GM19193 (cell line): ENCODE measurements around the gene FARSA.

Experiments used
- POLR2A ChIP-seq: IDR thresholded peaks from 4 replicates; pipeline ENCODE4 v1.6.1; 2011; ENCODE audit not compliant: insufficient read depth, insufficient read length; ENCODE audit errors: extremely low read depth

FARSA gene

DNA sequence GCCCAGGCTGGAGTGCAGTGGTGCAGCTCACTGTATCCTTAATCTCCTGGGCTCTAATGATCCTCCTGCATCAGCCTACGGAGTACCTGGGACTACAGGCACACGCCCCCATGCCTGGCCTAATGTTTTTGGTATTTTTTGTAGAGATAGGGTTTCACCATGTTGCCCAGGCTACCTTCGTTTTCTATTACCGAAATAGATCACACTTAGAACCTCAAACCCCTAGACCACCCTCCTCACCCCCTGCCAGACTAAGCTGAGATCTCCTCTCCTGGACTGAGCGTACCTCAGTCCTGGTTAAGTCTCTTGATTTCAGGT is 46.9 kb downstream of the FARSA start:
- no peak for TF ChIP-seq POLR2A

- TF ChIP-seq POLR2A: no peak
Observed at GRCh38 chr19:12885749-12886650, 47.5 kb downstream of the FARSA start.

GRCh38 chr19:12884926-12885748 is 48.4 kb downstream of the FARSA start:
- TF ChIP-seq POLR2A: peak; percentile 34

- TF ChIP-seq POLR2A: no peak
Observed at GRCh38 chr19:12884627-12884925, 48.9 kb downstream of the FARSA start.

- TF ChIP-seq POLR2A: no peak
Observed at GRCh38 chr19:12884202-12884601, 49.3 kb downstream of the FARSA start.

DNA sequence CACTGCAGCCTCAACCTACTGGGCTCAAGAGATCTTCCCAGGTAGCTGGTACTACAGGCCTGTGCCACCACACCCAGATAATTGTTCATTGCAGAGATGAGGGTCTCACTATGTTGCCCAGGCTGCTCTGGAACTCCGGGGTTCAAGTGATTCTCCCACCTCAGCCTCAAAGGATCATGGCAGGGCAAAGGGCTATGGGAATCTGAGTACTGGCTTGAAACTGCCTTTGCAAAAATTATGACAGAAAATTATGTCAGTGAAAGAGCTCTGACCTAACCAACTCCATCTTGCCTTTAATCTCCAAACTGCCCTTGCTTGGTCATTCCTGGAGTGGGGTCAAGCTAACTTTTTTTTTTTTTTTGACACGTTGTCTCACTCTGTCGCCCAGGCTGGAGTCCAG is 50.9 kb downstream of the FARSA start:
- TF ChIP-seq POLR2A: no peak

DNA sequence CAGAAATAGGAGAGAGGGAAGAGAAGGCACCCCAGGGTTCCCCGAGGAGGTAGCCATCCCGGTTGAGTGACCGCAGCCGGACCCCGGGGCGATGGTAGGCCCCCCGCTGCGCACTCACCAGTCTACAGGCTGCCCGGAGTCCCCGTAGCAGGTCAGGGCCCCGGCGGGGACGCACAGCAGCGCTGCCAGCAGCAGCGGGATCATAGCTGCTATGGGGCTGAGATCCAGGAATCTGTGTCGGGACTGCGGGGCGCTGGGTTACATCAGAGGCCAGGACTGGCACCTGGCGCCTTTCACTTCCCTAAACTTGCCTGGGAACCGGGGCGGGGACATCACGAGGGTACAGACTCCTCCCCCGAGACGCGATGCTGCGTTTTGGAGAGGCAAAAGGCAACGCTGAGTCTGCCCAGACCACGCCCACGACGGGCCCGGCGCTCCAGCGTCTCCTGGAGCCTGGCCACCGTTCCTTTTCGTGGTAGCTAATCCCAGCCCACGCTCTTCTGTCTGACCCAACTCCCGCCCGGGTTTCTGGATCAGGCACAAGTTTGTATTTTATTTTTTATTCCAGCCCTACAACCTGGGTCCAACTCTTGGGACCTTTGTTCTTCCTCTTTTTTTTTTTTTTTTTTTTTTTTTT is 52.2 kb downstream of the FARSA start, which contains the start of gene DNASE2:
Gene DNASE2, minus strand, starts transcription at position 278 of the 637 bp plus-strand sequence. Its CDS starts 74 bp downstream, at position 204.
- peak; percentile 84 for TF ChIP-seq POLR2A

GRCh38 chr19:12880551-12881171 is 52.9 kb downstream of the FARSA start:
- TF ChIP-seq POLR2A: no peak

DNA sequence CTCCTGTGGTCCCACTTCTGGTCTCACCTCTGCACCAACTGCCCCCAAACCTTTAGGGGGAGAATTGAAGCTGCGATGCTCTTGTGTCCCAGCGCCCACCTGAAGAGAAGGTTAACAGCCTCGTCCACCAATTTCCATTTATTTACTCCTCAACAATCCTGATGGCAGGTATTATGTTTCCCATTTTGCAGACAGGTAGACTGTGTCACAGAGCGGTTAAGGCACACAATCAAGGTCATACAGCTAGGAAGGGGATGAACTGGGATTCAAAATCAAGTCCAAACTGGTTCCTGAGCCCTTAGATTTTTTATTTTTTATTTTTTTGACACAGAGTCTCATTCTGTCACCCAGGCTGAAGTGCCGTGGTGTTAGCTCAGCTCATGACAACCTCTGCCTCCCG is 58.4 kb downstream of the FARSA start:
- TF ChIP-seq POLR2A: no peak

GRCh38 chr19:12873891-12874745 is 59.4 kb downstream of the FARSA start:
- no peak for TF ChIP-seq POLR2A

DNA sequence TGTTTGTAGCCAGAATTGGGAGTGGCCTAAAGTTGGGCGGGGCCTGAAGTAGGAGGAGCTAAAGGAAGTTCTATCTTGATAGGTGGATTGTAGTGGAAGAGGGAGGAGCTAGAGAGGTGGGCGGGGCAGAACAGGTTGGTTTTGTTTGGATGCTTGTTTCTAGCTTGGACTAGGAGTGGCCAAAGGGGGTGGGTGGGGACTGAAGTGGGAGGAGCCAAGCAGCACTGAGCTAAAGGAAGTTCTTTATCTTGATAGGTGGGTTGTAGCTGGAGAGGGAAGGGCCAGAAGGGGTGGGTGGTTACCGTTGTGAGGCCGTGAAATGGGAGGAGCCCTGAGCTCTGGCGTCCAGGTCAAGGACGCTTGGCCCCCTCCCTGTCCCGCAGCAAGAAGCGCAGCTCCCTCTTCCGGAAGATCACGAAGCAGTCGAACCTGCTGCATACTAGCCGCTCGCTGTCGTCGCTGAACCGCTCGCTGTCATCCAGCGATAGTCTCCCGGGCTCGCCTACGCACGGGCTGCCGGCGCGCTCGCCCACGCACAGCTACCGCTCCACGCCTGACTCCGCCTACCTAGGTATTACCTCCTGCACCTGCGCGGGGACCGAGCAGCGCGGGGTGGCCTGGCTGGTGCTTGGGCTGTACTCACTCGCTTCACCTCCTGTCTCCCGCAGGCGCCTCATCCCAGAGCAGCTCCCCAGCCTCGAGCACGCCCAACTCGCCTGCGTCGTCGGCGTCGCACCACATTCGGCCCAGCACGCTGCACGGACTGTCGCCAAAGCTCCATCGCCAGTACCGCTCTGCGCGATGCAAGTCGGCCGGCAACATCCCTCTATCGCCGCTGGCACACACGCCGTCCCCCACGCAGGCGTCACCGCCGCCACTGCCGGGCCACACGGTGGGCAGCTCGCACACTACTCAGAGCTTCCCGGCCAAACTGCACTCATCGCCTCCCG is 60.3 kb downstream of the FARSA start:
- no peak for TF ChIP-seq POLR2A
